Liver (tissue), 9 donors: Measurements from ENCODE around the gene DOK3. TPM values are rescaled to one million over a fixed set of nuclear protein-coding genes. Genes with fewer than 3 reads are reported as not detected.

Experiments
- DNase-seq: peaks from one replicate; pipeline ENCODE4 v3.0.0-alpha.2; 2017; ENCODE audit warnings: low spot score
- H3K27ac ChIP-seq, 2 donors: one replicate each; pipeline ENCODE4 v1.7.0; 2013; ENCODE audit warnings: inconsistent platforms in 2 of 2, low read length in 2 of 2, control low read depth in 1 of 2, low read depth in 1 of 2, mild to moderate bottlenecking in 1 of 2
- H3K27me3 ChIP-seq, 4 donors: one replicate each; pipeline versions ENCODE4 v1.6.1 to v1.7.0; 2013; ENCODE audit warnings: low read length in 3 of 4, inconsistent platforms in 1 of 4, mild to moderate bottlenecking in 1 of 4, moderate library complexity in 1 of 4; ENCODE audit not compliant: control insufficient read depth in 4 of 4, insufficient read depth in 4 of 4
- H3K36me3 ChIP-seq, 4 donors: one replicate each; pipeline versions ENCODE4 v1.6.1 to v1.7.0; 2013; ENCODE audit warnings: low read length in 3 of 4, mild to moderate bottlenecking in 3 of 4, low read depth in 1 of 4, moderate library complexity in 1 of 4; ENCODE audit not compliant: control insufficient read depth in 4 of 4, insufficient read depth in 3 of 4
- H3K4me1 ChIP-seq, 4 donors: one replicate each; pipeline versions ENCODE4 v1.6.1 to v1.7.0; 2013; ENCODE audit warnings: low read length in 3 of 4, mild to moderate bottlenecking in 3 of 4, moderate library complexity in 1 of 4; ENCODE audit not compliant: control insufficient read depth in 4 of 4, insufficient read depth in 4 of 4
- H3K4me3 ChIP-seq, 3 donors: one replicate each; pipeline versions ENCODE4 v1.6.1 to v1.7.0; 2013; ENCODE audit warnings: low read length in 3 of 3, control low read depth in 1 of 3, low read depth in 1 of 3, mild to moderate bottlenecking in 1 of 3
- H3K9ac ChIP-seq, 2 donors: one replicate each; pipeline ENCODE4 v1.7.0; 2013; ENCODE audit warnings: low read length in 2 of 2, mild to moderate bottlenecking in 2 of 2, moderate library complexity in 2 of 2, control low read depth in 1 of 2, low read depth in 1 of 2
- H3K9me3 ChIP-seq, 4 donors: one replicate each; pipeline versions ENCODE4 v1.6.1 to v1.7.0; 2013; ENCODE audit warnings: low read length in 3 of 4; ENCODE audit not compliant: control insufficient read depth in 4 of 4
- EGR1 ChIP-seq, 2 donors: IDR thresholded peaks; 2 replicates each; pipeline ENCODE4 v1.6.1; 2016 to 2018; ENCODE audit warnings: antibody characterized with exemption in 2 of 2, low read depth in 2 of 2
- FOXA1 ChIP-seq: IDR thresholded peaks from 2 replicates; pipeline ENCODE4 v1.6.1; 2016; ENCODE audit warnings: antibody characterized with exemption
- FOXA2 ChIP-seq: IDR thresholded peaks from 2 replicates; pipeline ENCODE4 v1.6.1; 2016; ENCODE audit warnings: antibody characterized with exemption
- GABPA ChIP-seq, 2 donors: IDR thresholded peaks in 1 of 2; conservative IDR thresholded peaks in 1 of 2; 2 replicates each; pipeline ENCODE4 v1.6.1; 2016; ENCODE audit warnings: antibody characterized with exemption in 2 of 2, mild to moderate bottlenecking in 1 of 2, moderate library complexity in 1 of 2
- HNF4A ChIP-seq, 2 donors: conservative IDR thresholded peaks; 2 replicates each; pipeline ENCODE4 v1.6.1; 2016; ENCODE audit warnings: antibody characterized with exemption in 2 of 2, mild to moderate bottlenecking in 2 of 2
- HNF4G ChIP-seq: IDR thresholded peaks from 2 replicates; pipeline ENCODE4 v1.6.1; 2016; ENCODE audit warnings: antibody characterized with exemption
- NR2F2 ChIP-seq: IDR thresholded peaks from 2 replicates; pipeline ENCODE4 v1.6.1; 2016; ENCODE audit warnings: antibody characterized with exemption
- RAD21 ChIP-seq, 2 donors: IDR thresholded peaks; 2 replicates each; pipeline ENCODE4 v1.6.1; 2016; ENCODE audit warnings: antibody characterized with exemption in 2 of 2, mild to moderate bottlenecking in 2 of 2
- RXRA ChIP-seq, 2 donors: IDR thresholded peaks; 2 replicates each; pipeline ENCODE4 v1.6.1; 2017 to 2018; ENCODE audit warnings: antibody characterized with exemption in 2 of 2, mild to moderate bottlenecking in 1 of 2
- YY1 ChIP-seq: IDR thresholded peaks from 2 replicates; pipeline ENCODE4 v1.6.1; 2016; ENCODE audit warnings: antibody characterized with exemption, mild to moderate bottlenecking
- ZBTB33 ChIP-seq: IDR thresholded peaks from 2 replicates; pipeline ENCODE4 v1.6.1; 2016; ENCODE audit warnings: antibody characterized with exemption
- WGBS: extraction: QIAGEN DNeasy Blood & Tissue Kit; methylation state at CpG from one replicate; pipeline ENCODE4 v1.1.7; 2013; 5-methylcytosine and 5-hydroxymethylcytosine counted together
- polyA plus RNA-seq, 2 donors: library from polyadenylated mRNA; stranded (reverse) in 1 of 2; unstranded in 1 of 2; fragments of 200-250 nt in 1 of 2; fragments of >200 nt in 1 of 2; fragmentation: Nextera tagmentation in 1 of 2; extraction: Ambion mirVana in 1 of 2; gene quantifications; one replicate each; pipeline versions ENCODE4 v1.2.1 to v1.2.3, GENCODE V29; 2013 to 2015
- total RNA-seq, 2 donors: library from RNA; depleted of rRNA; stranded (reverse); fragments of >200 nt; gene quantifications; one replicate each; pipeline ENCODE4 v1.2.3, GENCODE V29; 2014
- TF ChIP-seq, protein P1 (sequence below): fragments of 150-350 bp; IDR thresholded peaks from 2 replicates; pipeline ENCODE4 v1.5.1; 2017; ENCODE audit warnings: improper control_type of control experiment, low read depth, low read length; ENCODE audit not compliant: missing input control
- TF ChIP-seq, protein P2 (sequence below): IDR thresholded peaks from 2 replicates; pipeline ENCODE4 v1.6.1; 2016; ENCODE audit warnings: antibody characterized with exemption
- TF ChIP-seq, protein P3 (sequence below): IDR thresholded peaks from 2 replicates; pipeline ENCODE4 v1.6.1; 2016; ENCODE audit warnings: antibody characterized with exemption, mild to moderate bottlenecking
- donor health status: healthy.
- donor health status: healthy.
- donor health status: healthy.
- donor health status: healthy.
- donor health status: healthy.

DOK3 gene
- total and polyA plus RNA-seq, 4 donors, result 1.7 to 19.2 (median 6.6) TPM

DNA sequence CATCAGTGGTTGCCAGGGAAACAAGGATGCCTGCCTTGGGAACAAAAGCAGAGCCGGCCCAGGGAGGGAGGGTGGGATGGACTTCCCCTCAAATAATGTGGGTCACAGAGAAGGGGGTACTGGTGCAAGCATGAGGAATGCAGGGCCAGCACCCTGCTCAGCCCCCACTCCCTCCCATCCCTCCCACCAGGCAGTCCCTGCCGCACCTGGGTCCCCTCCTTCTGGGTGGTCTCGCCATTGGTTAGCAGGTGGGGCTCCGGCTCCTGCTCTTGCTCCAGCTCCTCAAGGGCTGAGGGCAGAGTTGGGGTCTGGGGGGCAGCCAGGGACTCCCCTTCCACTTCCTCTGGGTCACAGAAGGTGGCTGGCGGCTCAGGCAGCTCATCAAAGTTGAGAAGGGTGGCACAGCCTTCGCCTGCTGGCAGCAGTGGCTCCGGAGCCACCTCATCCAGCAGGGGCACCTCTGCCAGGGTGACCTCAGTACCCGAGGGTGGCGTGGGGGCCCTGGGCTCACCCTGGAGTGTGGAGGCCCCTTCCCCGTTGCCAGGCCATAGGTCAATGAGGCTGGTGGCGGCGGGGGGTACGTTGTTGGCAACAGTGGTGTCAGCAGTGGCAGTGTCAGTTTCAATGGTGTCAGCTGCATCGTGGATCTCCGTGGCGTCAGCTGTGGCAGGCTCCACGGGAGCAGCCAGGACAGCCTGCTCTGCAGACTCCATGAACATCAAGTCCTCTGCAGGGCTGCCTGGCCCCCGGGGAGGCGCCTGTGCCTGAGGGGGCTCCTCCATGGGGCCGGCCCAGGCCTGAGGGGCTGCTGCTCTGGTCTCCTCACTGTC is 51.6 kb downstream of the DOK3 start:
- H3K27ac ChIP-seq, result no peak overlapping the region
- no peaks in the 10 kb centered on the region for H3K9me3 ChIP-seq
- no peak overlapping the region for H3K4me3 ChIP-seq
- H3K36me3 ChIP-seq, result no peaks in the 10 kb centered on the region
- H3K27me3 ChIP-seq, result no peaks in the 10 kb centered on the region
- no peak overlapping the region for H3K9ac ChIP-seq
- TF ChIP-seq FOXA2, result no peak
- no peak for TF ChIP-seq NR2F2
- TF ChIP-seq YY1, result no peak
- TF ChIP-seq FOXA1, result no peak
- TF ChIP-seq RAD21 (IDR thresholded peaks at IDR 0.05), result no peak
- TF ChIP-seq HNF4A (conservative IDR thresholded peaks at IDR 0.05), result no peak
- TF ChIP-seq, protein P1, sequence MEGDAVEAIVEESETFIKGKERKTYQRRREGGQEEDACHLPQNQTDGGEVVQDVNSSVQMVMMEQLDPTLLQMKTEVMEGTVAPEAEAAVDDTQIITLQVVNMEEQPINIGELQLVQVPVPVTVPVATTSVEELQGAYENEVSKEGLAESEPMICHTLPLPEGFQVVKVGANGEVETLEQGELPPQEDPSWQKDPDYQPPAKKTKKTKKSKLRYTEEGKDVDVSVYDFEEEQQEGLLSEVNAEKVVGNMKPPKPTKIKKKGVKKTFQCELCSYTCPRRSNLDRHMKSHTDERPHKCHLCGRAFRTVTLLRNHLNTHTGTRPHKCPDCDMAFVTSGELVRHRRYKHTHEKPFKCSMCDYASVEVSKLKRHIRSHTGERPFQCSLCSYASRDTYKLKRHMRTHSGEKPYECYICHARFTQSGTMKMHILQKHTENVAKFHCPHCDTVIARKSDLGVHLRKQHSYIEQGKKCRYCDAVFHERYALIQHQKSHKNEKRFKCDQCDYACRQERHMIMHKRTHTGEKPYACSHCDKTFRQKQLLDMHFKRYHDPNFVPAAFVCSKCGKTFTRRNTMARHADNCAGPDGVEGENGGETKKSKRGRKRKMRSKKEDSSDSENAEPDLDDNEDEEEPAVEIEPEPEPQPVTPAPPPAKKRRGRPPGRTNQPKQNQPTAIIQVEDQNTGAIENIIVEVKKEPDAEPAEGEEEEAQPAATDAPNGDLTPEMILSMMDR, result no peak
- TF ChIP-seq GABPA (IDR thresholded peaks at IDR 0.05 in 1 of 2, conservative IDR thresholded peaks at IDR 0.05 in 1 of 2), result no peak
- TF ChIP-seq HNF4G, result no peak
- TF ChIP-seq, protein P2, sequence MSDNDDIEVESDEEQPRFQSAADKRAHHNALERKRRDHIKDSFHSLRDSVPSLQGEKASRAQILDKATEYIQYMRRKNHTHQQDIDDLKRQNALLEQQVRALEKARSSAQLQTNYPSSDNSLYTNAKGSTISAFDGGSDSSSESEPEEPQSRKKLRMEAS, result no peak
- TF ChIP-seq RXRA (IDR thresholded peaks at IDR 0.05), result no peak
- TF ChIP-seq, protein P3, sequence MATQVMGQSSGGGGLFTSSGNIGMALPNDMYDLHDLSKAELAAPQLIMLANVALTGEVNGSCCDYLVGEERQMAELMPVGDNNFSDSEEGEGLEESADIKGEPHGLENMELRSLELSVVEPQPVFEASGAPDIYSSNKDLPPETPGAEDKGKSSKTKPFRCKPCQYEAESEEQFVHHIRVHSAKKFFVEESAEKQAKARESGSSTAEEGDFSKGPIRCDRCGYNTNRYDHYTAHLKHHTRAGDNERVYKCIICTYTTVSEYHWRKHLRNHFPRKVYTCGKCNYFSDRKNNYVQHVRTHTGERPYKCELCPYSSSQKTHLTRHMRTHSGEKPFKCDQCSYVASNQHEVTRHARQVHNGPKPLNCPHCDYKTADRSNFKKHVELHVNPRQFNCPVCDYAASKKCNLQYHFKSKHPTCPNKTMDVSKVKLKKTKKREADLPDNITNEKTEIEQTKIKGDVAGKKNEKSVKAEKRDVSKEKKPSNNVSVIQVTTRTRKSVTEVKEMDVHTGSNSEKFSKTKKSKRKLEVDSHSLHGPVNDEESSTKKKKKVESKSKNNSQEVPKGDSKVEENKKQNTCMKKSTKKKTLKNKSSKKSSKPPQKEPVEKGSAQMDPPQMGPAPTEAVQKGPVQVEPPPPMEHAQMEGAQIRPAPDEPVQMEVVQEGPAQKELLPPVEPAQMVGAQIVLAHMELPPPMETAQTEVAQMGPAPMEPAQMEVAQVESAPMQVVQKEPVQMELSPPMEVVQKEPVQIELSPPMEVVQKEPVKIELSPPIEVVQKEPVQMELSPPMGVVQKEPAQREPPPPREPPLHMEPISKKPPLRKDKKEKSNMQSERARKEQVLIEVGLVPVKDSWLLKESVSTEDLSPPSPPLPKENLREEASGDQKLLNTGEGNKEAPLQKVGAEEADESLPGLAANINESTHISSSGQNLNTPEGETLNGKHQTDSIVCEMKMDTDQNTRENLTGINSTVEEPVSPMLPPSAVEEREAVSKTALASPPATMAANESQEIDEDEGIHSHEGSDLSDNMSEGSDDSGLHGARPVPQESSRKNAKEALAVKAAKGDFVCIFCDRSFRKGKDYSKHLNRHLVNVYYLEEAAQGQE, result no peak
- TF ChIP-seq ZBTB33, result no peak
- TF ChIP-seq EGR1 (IDR thresholded peaks at IDR 0.05; ENCODE audit: low read depth in 2 of 2), result no peak
- no peak for DNase-seq
- peaks cover 3 to 27% (median 15%) of the 10 kb centered on the region in 4 donors for H3K4me1 ChIP-seq
- WGBS, result 88% methylated on average over 20 of the region's 20 CpGs
